ENCODE measurements around the gene CUBN. TPM values are rescaled to one million over a fixed set of nuclear protein-coding genes. Genes with fewer than 3 reads are reported as not detected.

Gene CUBN
- total RNA-seq, 2 donors from 2014 or later, result 1.3 to 9.7 TPM

DNA sequence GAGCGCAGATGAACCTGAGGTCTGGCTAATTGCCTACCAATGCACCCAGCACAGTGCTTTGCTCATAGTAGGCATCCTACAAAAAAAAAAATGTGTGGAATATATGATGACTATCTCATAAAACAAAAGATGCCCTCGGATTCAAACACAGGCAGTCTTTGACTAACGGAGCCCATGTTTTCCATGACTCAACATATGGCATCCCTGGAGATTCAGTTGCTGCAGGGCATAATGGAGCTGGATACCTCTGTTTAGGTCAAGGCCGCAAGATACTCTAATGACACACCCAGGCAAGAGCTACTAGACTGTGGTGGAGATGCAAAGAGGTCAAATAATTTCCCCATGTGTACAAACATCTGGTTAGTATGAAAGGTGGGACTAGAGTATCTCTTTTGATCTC, 16.3 kb downstream of the CUBN start:
- H3K9me3 ChIP-seq, result no peaks in the 10 kb centered on the region
- TF ChIP-seq POLR2A (IDR thresholded peaks at IDR 0.05), result no peak
- no peak for TF ChIP-seq CTCF (IDR thresholded peaks at IDR 0.05)
- TF ChIP-seq POLR2AphosphoS5 (IDR thresholded peaks at IDR 0.05), result no peak
- intact Hi-C loops (cut with DNase I), result no loop called here
- no peak overlapping the region for H3K27ac ChIP-seq
- no peaks in the 10 kb centered on the region for H3K27me3 ChIP-seq (replicated peaks; ENCODE audit: insufficient read depth)
- no peak overlapping the region for H3K4me3 ChIP-seq
- no peaks in the 10 kb centered on the region for H3K36me3 ChIP-seq
- no peak for DNase-seq (ENCODE audit: low spot score)
- H3K4me1 ChIP-seq (replicated peaks), result no peaks in the 10 kb centered on the region
- 94% methylated on average over 4 of the region's 4 CpGs for WGBS

DNA sequence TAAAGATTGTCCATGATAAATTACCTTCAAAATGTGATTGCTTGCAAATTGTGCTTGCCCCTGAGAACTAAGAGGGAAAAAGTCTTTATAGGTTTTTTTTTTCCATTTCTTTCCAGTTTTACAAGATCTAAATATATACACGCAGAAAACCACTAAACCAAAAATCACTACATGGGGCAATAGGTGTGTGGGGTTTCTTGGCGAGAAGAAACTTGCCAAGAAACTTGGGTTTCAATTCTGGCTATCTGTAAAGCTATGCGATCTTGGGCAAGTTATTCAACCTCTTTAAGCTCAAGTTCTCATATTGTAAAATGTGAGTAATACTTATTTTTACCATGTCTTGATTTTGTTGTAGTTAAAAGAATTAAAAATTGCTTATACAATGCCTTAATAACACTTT, 17.0 kb downstream of the CUBN start:
- H3K4me3 ChIP-seq, result no peak overlapping the region
- no peaks in the 10 kb centered on the region for H3K27me3 ChIP-seq (replicated peaks; ENCODE audit: insufficient read depth)
- TF ChIP-seq CTCF (IDR thresholded peaks at IDR 0.05), result no peak
- TF ChIP-seq POLR2AphosphoS5 (IDR thresholded peaks at IDR 0.05), result no peak
- no peak for TF ChIP-seq POLR2A (IDR thresholded peaks at IDR 0.05)
- H3K9me3 ChIP-seq, result no peaks in the 10 kb centered on the region
- no peaks in the 10 kb centered on the region for H3K36me3 ChIP-seq
- WGBS, result 64% methylated on average over 3 of the region's 3 CpGs
- DNase-seq (ENCODE audit: low spot score), result no peak
- no peak overlapping the region for H3K27ac ChIP-seq
- H3K4me1 ChIP-seq (replicated peaks), result no peaks in the 10 kb centered on the region
- intact Hi-C loops (cut with DNase I), result no loop called here

GRCh38 chr10:17109475-17110207, 20.0 kb downstream of the CUBN start:
- Histone ChIP-seq H3K36me3 (no peaks in the 10 kb centered on the region), H3K27ac (no peak overlapping the region), H3K9me3 (no peaks in the 10 kb centered on the region), H3K4me3 (no peak overlapping the region), H3K27me3 (replicated peaks; ENCODE audit: insufficient read depth) (no peaks in the 10 kb centered on the region), H3K4me1 (replicated peaks) (no peaks in the 10 kb centered on the region)
- no peak for TF ChIP-seq CTCF (IDR thresholded peaks at IDR 0.05)
- no peak for TF ChIP-seq POLR2AphosphoS5 (IDR thresholded peaks at IDR 0.05)
- no peak for TF ChIP-seq POLR2A (IDR thresholded peaks at IDR 0.05)
- intact Hi-C loops (cut with DNase I), result no loop called here
- DNase-seq (ENCODE audit: low spot score), result no peak
- WGBS, result 94% methylated on average over 3 of the region's 3 CpGs

GRCh38 chr10:17109046-17109445, 20.6 kb downstream of the CUBN start:
- intact Hi-C loops (cut with DNase I), result no loop called here
- TF ChIP-seq POLR2A (IDR thresholded peaks at IDR 0.05) (no peak), CTCF (IDR thresholded peaks at IDR 0.05) (no peak), POLR2AphosphoS5 (IDR thresholded peaks at IDR 0.05) (no peak)
- Histone ChIP-seq H3K4me1 (replicated peaks) (no peaks in the 10 kb centered on the region), H3K4me3 (no peak overlapping the region), H3K27ac (no peak overlapping the region), H3K27me3 (replicated peaks; ENCODE audit: insufficient read depth) (no peaks in the 10 kb centered on the region), H3K36me3 (no peaks in the 10 kb centered on the region), H3K9me3 (no peaks in the 10 kb centered on the region)
- no peak for DNase-seq (ENCODE audit: low spot score)
- WGBS, result 92% methylated on average over 2 of the region's 2 CpGs

DNA sequence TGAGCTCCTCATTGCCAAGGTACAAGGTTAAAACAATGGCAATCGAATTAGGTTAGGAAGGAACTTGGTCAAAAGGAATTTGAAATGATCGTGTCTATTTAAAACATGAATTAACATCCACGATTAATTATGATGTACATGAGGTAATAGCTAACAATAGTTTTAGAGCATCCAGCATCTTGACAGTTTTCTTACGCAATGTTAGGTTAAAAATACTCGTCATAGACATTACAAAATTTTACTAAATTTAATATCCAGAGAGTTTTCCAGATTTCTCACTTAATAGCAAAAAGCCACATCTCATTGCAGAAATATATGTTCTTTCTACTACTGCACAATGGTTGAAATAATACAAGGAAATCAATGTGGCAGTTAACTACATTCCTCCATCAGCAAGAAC, 22.6 kb downstream of the CUBN start:
- Histone ChIP-seq H3K4me1 (replicated peaks) (no peaks in the 10 kb centered on the region), H3K4me3 (no peak overlapping the region), H3K27ac (no peak overlapping the region), H3K36me3 (no peaks in the 10 kb centered on the region), H3K27me3 (replicated peaks; ENCODE audit: insufficient read depth) (no peaks in the 10 kb centered on the region), H3K9me3 (no peaks in the 10 kb centered on the region)
- no peak for TF ChIP-seq POLR2A (IDR thresholded peaks at IDR 0.05)
- TF ChIP-seq POLR2AphosphoS5 (IDR thresholded peaks at IDR 0.05), result no peak
- no peak for TF ChIP-seq CTCF (IDR thresholded peaks at IDR 0.05)
- DNase-seq (ENCODE audit: low spot score), result no peak
- intact Hi-C loops (cut with DNase I), result no loop called here
- 87% methylated on average over 5 of the region's 5 CpGs for WGBS

All from prostate gland (tissue), 2 donors.